HCT116 (cell line): ENCODE measurements around the gene NFIA. TPM values are rescaled to one million over a fixed set of nuclear protein-coding genes. Genes with fewer than 3 reads are reported as not detected.

ENCODE experiments used
- ATAC-seq: fragments of 200-7000 bp; cut with Tn5 transposase; 2 replicates; pipeline ENCODE4 v1.9.1; 2020; ENCODE audit warnings: mild to moderate bottlenecking, moderate library complexity
- BruUV-seq: library from RNA; stranded (reverse); fragments of 400-500 nt; replicated peaks from 2 replicates; lab custom pipeline; 2021; lab: Mats Ljungman, UMichigan
- CTCF ChIA-PET: fragments of 300-600 bp; sonication (Branson Sonifier 250); formaldehyde crosslinking; loops from one replicate; lab custom pipeline; 2021; ENCODE audit warnings: antibody characterized with exemption; lab: Charles Lee
- POLR2A ChIA-PET: fragments of 300-600, 350-600 bp; sonication (Branson Sonifier 250); formaldehyde crosslinking; loops from one replicate; lab custom pipeline; 2021; ENCODE audit warnings: antibody characterized with exemption; lab: Charles Lee
- RAD21 ChIA-PET, 2 experiments: fragments of 300-600 bp; sonication (Branson Sonifier 250); formaldehyde crosslinking; loops; one replicate each; lab custom pipeline; 2023; ENCODE audit warnings: low total read pairs in 2 of 2; ENCODE audit not compliant: uncharacterized antibody in 2 of 2, unreplicated experiment in 2 of 2, low non-redundant PET in 1 of 2; lab: Charles Lee
- DNase-seq: peaks from one replicate; pipeline ENCODE4 v3.0.0-alpha.2; 2010; ENCODE audit warnings: low read depth, low spot score
- H2AFZ ChIP-seq: fragments of 200-600 bp; shearing (Covaris generic), sonication (generic); 2 replicates; pipeline ENCODE4 v1.6.1; 2017; ENCODE audit warnings: low read depth, mixed run types, mixed read lengths, antibody characterized with exemption, low read length; ENCODE audit not compliant: poor library complexity, severe bottlenecking
- H3K27ac ChIP-seq: 2 replicates; pipeline ENCODE4 v1.5.1; 2012; ENCODE audit warnings: low read depth, low read length
- H3K27me3 ChIP-seq: fragments of 200-600 bp; sonication (generic); 2 replicates; pipeline ENCODE4 v1.6.1; 2016; ENCODE audit warnings: mixed run types, low read length, mixed read lengths; ENCODE audit not compliant: insufficient read depth
- H3K36me3 ChIP-seq, 2 experiments: fragments of 200-500 bp in 1 of 2; fragments of 200-600 bp in 1 of 2; sonication (Bioruptor generic) in 1 of 2; sonication (generic) in 1 of 2; 2 replicates each; pipeline versions ENCODE4 v1.5.1 to v1.6.1; 2014 to 2016; ENCODE audit warnings: low read length in 2 of 2, inconsistent platforms in 1 of 2, mixed read lengths in 1 of 2, mixed run types in 1 of 2; ENCODE audit not compliant: insufficient read depth in 2 of 2, control insufficient read depth in 1 of 2
- H3K4me1 ChIP-seq, 2 experiments: fragments of 200-600 bp in 1 of 2; sonication (generic) in 1 of 2; 2 replicates each; pipeline versions ENCODE4 v1.5.1 to v1.6.1; 2012 to 2017; ENCODE audit warnings: low read length in 2 of 2, inconsistent platforms in 1 of 2, mild to moderate bottlenecking in 1 of 2, mixed read lengths in 1 of 2, mixed run types in 1 of 2, moderate library complexity in 1 of 2; ENCODE audit not compliant: insufficient read depth in 2 of 2, control insufficient read depth in 1 of 2
- H3K4me2 ChIP-seq: fragments of 200-600 bp; sonication (generic); 2 replicates; pipeline ENCODE4 v1.6.1; 2017; ENCODE audit warnings: mixed run types, low read length, mixed read lengths
- H3K4me3 ChIP-seq, 2 experiments: fragments of 200-600 bp in 1 of 2; sonication (generic) in 1 of 2; replicated peaks in 1 of 2; 2 replicates each; pipeline ENCODE4 v1.5.1; 2011 to 2016; ENCODE audit warnings: low read length in 2 of 2, control low read depth in 1 of 2, low read depth in 1 of 2, mild to moderate bottlenecking in 1 of 2, mixed read lengths in 1 of 2, mixed run types in 1 of 2
- H3K79me2 ChIP-seq: fragments of 200-600 bp; sonication (generic); 2 replicates; pipeline ENCODE4 v1.6.1; 2017; ENCODE audit warnings: mild to moderate bottlenecking, mixed run types, low read length, moderate library complexity, mixed read lengths; ENCODE audit not compliant: insufficient read depth
- H3K9ac ChIP-seq: fragments of 200-600 bp; sonication (generic); 2 replicates; pipeline ENCODE4 v1.6.1; 2016; ENCODE audit warnings: low read length, mixed read lengths
- H3K9me2 ChIP-seq: fragments of 200-600 bp; sonication (generic), shearing (Covaris generic); 2 replicates; pipeline ENCODE4 v1.6.1; 2017; ENCODE audit warnings: mixed run types, mild to moderate bottlenecking, moderate library complexity; ENCODE audit not compliant: insufficient read depth
- H3K9me3 ChIP-seq, 2 experiments: fragments of 200-500 bp in 1 of 2; fragments of 200-600 bp in 1 of 2; sonication (Bioruptor generic) in 1 of 2; sonication (generic) in 1 of 2; 2 replicates each; pipeline ENCODE4 v1.6.1; 2014 to 2017; ENCODE audit warnings: low read length in 2 of 2, mixed read lengths in 2 of 2, inconsistent platforms in 1 of 2, low read depth in 1 of 2, mild to moderate bottlenecking in 1 of 2, mixed run types in 1 of 2, moderate library complexity in 1 of 2; ENCODE audit not compliant: control insufficient read depth in 1 of 2, insufficient read depth in 1 of 2
- H4K20me1 ChIP-seq: fragments of 200-600 bp; sonication (generic), shearing (Covaris generic); 2 replicates; pipeline ENCODE4 v1.6.1; 2017; ENCODE audit warnings: mixed run types, mild to moderate bottlenecking, moderate library complexity; ENCODE audit not compliant: insufficient read depth
- ATF3 ChIP-seq: IDR thresholded peaks from 2 replicates; pipeline ENCODE4 v1.6.1; 2012
- CBX3 ChIP-seq: IDR thresholded peaks from 2 replicates; pipeline ENCODE4 v1.6.1; 2012; ENCODE audit warnings: low read depth
- CTCF ChIP-seq, 3 experiments: fragments of 200-600 bp in 1 of 3; sonication (generic) in 1 of 3; IDR thresholded peaks in 2 of 3; conservative IDR thresholded peaks in 1 of 3; 2 replicates each; pipeline ENCODE4 v1.5.1; 2012 to 2017; ENCODE audit warnings: low read depth in 2 of 3, low read length in 2 of 3, antibody characterized with exemption in 1 of 3, borderline replicate concordance in 1 of 3, control low read depth in 1 of 3, mild to moderate bottlenecking in 1 of 3, mixed read lengths in 1 of 3, mixed run types in 1 of 3, moderate library complexity in 1 of 3; ENCODE audit not compliant: insufficient read depth in 1 of 3
- EGR1 ChIP-seq: IDR thresholded peaks from 2 replicates; pipeline ENCODE4 v1.6.1; 2012; ENCODE audit warnings: low read depth
- ELF1 ChIP-seq: IDR thresholded peaks from 2 replicates; pipeline ENCODE4 v1.6.1; 2012; ENCODE audit warnings: low read depth, borderline replicate concordance
- JUND ChIP-seq: IDR thresholded peaks from 2 replicates; pipeline ENCODE4 v1.6.1; 2012
- POLR2AphosphoS5 ChIP-seq: IDR thresholded peaks from 2 replicates; pipeline ENCODE4 v1.6.1; 2011; ENCODE audit warnings: mild to moderate bottlenecking, low read depth, low read length, moderate library complexity
- RAD21 ChIP-seq: IDR thresholded peaks from 2 replicates; pipeline ENCODE4 v1.6.1; 2012; ENCODE audit warnings: low read depth, mild to moderate bottlenecking
- TCF7L2 ChIP-seq: IDR thresholded peaks from 2 replicates; pipeline ENCODE4 v1.7.0; 2011; ENCODE audit warnings: borderline replicate concordance, inconsistent platforms; ENCODE audit not compliant: insufficient read depth, insufficient read length; ENCODE audit errors: extremely low read depth
- YY1 ChIP-seq: IDR thresholded peaks from 2 replicates; pipeline ENCODE4 v1.6.1; 2011; ENCODE audit warnings: low read length, low read depth, moderate library complexity, mild to moderate bottlenecking; ENCODE audit not compliant: insufficient replicate concordance; ENCODE audit errors: extremely low read depth
- ZFX ChIP-seq: fragments of 450-650 bp; IDR thresholded peaks from 2 replicates; pipeline ENCODE4 v1.6.1; 2017
- intact Hi-C: fragments of 100-400 bp; cut with micrococcal nuclease; formaldehyde crosslinking; loops from 2 replicates; pipeline ENCODE4 v1.10.0; 2022
- total RNA-seq: library from RNA; stranded (reverse); gene quantifications from one replicate; pipeline ENCODE4 v1.2.1, GENCODE V29; 2021; ENCODE audit not compliant: unreplicated experiment

Gene NFIA
- total RNA-seq, 1 experiment from 2014 or later, result 17.2 TPM

GRCh38 chr1:61092642-61093041 lies 10.3 kb downstream of the NFIA start:
- intact Hi-C loops, result no loop called here
- Histone ChIP-seq H3K9ac (no peak overlapping the region), H4K20me1 (no peaks in the 10 kb centered on the region), H3K4me1 (no peaks in the 10 kb centered on the region), H3K4me3 (no peak overlapping the region), H3K27ac (no peak overlapping the region), H3K9me3 (no peaks in the 10 kb centered on the region), H3K27me3 (no peaks in the 10 kb centered on the region), H3K36me3 (peaks cover 5 to 11% of the 10 kb centered on the region in 2 experiments; a peak in 1 of 4 replicates), H2AFZ (no peak overlapping the region), H3K9me2 (no peaks in the 10 kb centered on the region), H3K4me2 (no peak overlapping the region), H3K79me2 (peaks cover 45% of the 10 kb centered on the region)
- TF ChIP-seq ATF3, result no peak
- TF ChIP-seq JUND, result no peak
- TF ChIP-seq RAD21, result no peak
- TF ChIP-seq EGR1, result no peak
- TF ChIP-seq YY1, result no peak
- TF ChIP-seq ELF1, result no peak
- TF ChIP-seq POLR2AphosphoS5, result no peak
- TF ChIP-seq CTCF (IDR thresholded peaks at IDR 0.05 in 2 of 3, conservative IDR thresholded peaks at IDR 0.05 in 1 of 3; ENCODE audit: borderline replicate concordance in 1 of 3, insufficient read depth in 1 of 3, low read depth in 2 of 3, low read length in 2 of 3), result no peak
- no peak for TF ChIP-seq TCF7L2
- TF ChIP-seq ZFX, result no peak
- no peak for TF ChIP-seq CBX3
- no TSS peak for BruUV-seq
- ChIA-PET RAD21 (no interaction called here), POLR2A (no interaction called here), CTCF (no interaction called here)
- DNase-seq, result no peak
- no peak for ATAC-seq
